Measurements from ENCODE around the gene CACNG5. TPM values are rescaled to one million over a fixed set of nuclear protein-coding genes. Genes with fewer than 3 reads are reported as not detected.

CACNG5 gene
- total and polyA plus RNA-seq, 2 donors (not counting 1 experiment from before 2014, with no cell fraction given): not detected

GRCh38 chr17:66789961-66790437 lies 44.9 kb upstream of the CACNG5 start:
- H3K4me3 Mint-ChIP-seq: no peak overlapping the region
- no peak overlapping the region for H3K27ac Mint-ChIP-seq
- CTCF ChIA-PET: no interaction called here
- H3K27ac ChIP-seq (ENCODE audit: low read length in 2 of 2): no peak overlapping the region
- H3K36me3 ChIP-seq (replicated peaks in 1 of 2; ENCODE audit: control extremely low read depth in 1 of 2, control insufficient read depth in 1 of 2, extremely low read depth in 1 of 2, insufficient read depth in 2 of 2, low read length in 1 of 2): no peaks in the 10 kb centered on the region
- intact Hi-C loops (cut with micrococcal nuclease): no loop called here
- no peak overlapping the region for H3K4me2 ChIP-seq (replicated peaks; ENCODE audit: low read depth, low read length, poor library complexity, severe bottlenecking)
- H4K20me1 ChIP-seq (ENCODE audit: control insufficient read depth, insufficient read depth, low read length, poor library complexity, severe bottlenecking): no peaks in the 10 kb centered on the region
- no peak overlapping the region for H2AFZ ChIP-seq (ENCODE audit: insufficient read depth, low read depth, low read length, poor library complexity, severe bottlenecking)
- no peak overlapping the region for H3K4me3 ChIP-seq (ENCODE audit: control extremely low read depth in 1 of 5, extremely low read depth in 1 of 5, insufficient read depth in 1 of 5, low read depth in 2 of 5, low read length in 4 of 5)
- POLR2A ChIA-PET: no interaction called here
- TF ChIP-seq EZH2 (IDR thresholded peaks at IDR 0.05; ENCODE audit: borderline replicate concordance, insufficient read depth, low read depth, low read length, poor library complexity, severe bottlenecking) (no peak), CTCF (IDR thresholded peaks at IDR 0.05) (no peak)
- peaks cover 36% of the 10 kb centered on the region for H3K4me1 Mint-ChIP-seq
- H3K9me3 ChIP-seq (ENCODE audit: control extremely low read depth in 1 of 3, control insufficient read depth in 2 of 3, insufficient read depth in 1 of 3, low read length in 2 of 3): peaks cover 0 to 2% (median 0%) of the 10 kb centered on the region in 3 donors
- no peak overlapping the region for H3K9ac ChIP-seq (ENCODE audit: low read length)
- WGBS (ENCODE audit: insufficient coverage): 7% methylated on average over 3 of the region's 7 CpGs
- peaks cover 0 to 16% (median 6%) of the 10 kb centered on the region in 4 experiments for H3K27me3 ChIP-seq (replicated peaks in 1 of 4; ENCODE audit: control extremely low read depth in 1 of 4, control insufficient read depth in 3 of 4, insufficient read depth in 4 of 4, low read length in 3 of 4)
- H3K27me3 Mint-ChIP-seq: peaks cover 15% of the 10 kb centered on the region
- peaks cover 12 to 30% of the 10 kb centered on the region in 2 donors for H3K4me1 ChIP-seq (ENCODE audit: control insufficient read depth in 2 of 2, insufficient read depth in 2 of 2, low read length in 2 of 2)
- ATAC-seq (ENCODE audit: low read depth) (no peak), DNase-seq (no peak)
- H3K79me2 ChIP-seq (ENCODE audit: control insufficient read depth, insufficient read depth, low read length): no peaks in the 10 kb centered on the region
- no peaks in the 10 kb centered on the region for H3K9me3 Mint-ChIP-seq (ENCODE audit: insufficient read depth)

DNA sequence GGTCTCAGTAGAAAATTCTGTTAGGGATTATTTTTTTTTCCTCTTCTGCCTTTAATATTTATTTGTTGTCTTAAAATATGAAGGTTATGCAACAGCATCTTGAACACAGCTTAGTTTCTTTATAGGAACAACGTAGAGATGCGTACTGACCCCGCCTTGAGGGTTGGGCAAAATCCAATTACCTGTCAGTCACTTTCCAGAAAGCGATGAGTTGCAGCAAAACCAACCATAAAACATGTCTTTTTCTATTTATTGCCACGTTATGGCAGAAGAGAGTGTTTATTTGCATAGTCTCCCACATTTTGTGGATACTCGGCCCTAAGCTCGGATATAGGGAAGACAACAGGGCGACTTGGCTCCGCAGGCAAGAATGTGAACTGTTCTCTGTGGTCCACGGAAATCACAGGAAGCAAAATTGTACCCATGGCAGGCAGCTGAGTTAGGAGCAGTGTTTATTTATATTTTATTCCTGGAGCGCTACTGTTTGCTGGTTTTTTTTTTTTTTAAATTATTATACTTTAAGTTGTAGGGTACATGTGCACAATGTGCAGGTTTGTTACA lies 44.3 kb upstream of the CACNG5 start:
- H3K4me3 Mint-ChIP-seq: no peak overlapping the region
- no peak overlapping the region for H3K9ac ChIP-seq (ENCODE audit: low read length)
- H3K27me3 Mint-ChIP-seq: peaks cover 15% of the 10 kb centered on the region
- ChIA-PET POLR2A (no interaction called here), CTCF (no interaction called here)
- H2AFZ ChIP-seq (ENCODE audit: insufficient read depth, low read depth, low read length, poor library complexity, severe bottlenecking): no peak overlapping the region
- 87% methylated on average over 8 of the region's 11 CpGs for WGBS (ENCODE audit: insufficient coverage)
- peaks cover 0 to 2% (median 0%) of the 10 kb centered on the region in 3 donors for H3K9me3 ChIP-seq (ENCODE audit: control extremely low read depth in 1 of 3, control insufficient read depth in 2 of 3, insufficient read depth in 1 of 3, low read length in 2 of 3)
- H3K36me3 ChIP-seq (replicated peaks in 1 of 2; ENCODE audit: control extremely low read depth in 1 of 2, control insufficient read depth in 1 of 2, extremely low read depth in 1 of 2, insufficient read depth in 2 of 2, low read length in 1 of 2): no peaks in the 10 kb centered on the region
- H3K4me1 ChIP-seq (ENCODE audit: control insufficient read depth in 2 of 2, insufficient read depth in 2 of 2, low read length in 2 of 2): peaks cover 12 to 30% of the 10 kb centered on the region in 2 donors
- no peak overlapping the region for H3K4me3 ChIP-seq (ENCODE audit: control extremely low read depth in 1 of 5, extremely low read depth in 1 of 5, insufficient read depth in 1 of 5, low read depth in 2 of 5, low read length in 4 of 5)
- ATAC-seq (ENCODE audit: low read depth) (no peak), DNase-seq (no peak)
- H3K27ac Mint-ChIP-seq: no peak overlapping the region
- peaks cover 36% of the 10 kb centered on the region for H3K4me1 Mint-ChIP-seq
- TF ChIP-seq CTCF (IDR thresholded peaks at IDR 0.05) (no peak), EZH2 (IDR thresholded peaks at IDR 0.05; ENCODE audit: borderline replicate concordance, insufficient read depth, low read depth, low read length, poor library complexity, severe bottlenecking) (no peak)
- peaks cover 0 to 16% (median 6%) of the 10 kb centered on the region in 4 experiments for H3K27me3 ChIP-seq (replicated peaks in 1 of 4; ENCODE audit: control extremely low read depth in 1 of 4, control insufficient read depth in 3 of 4, insufficient read depth in 4 of 4, low read length in 3 of 4)
- H3K27ac ChIP-seq (ENCODE audit: low read length in 2 of 2): no peak overlapping the region
- no peak overlapping the region for H3K4me2 ChIP-seq (replicated peaks; ENCODE audit: low read depth, low read length, poor library complexity, severe bottlenecking)
- intact Hi-C loops (cut with micrococcal nuclease): no loop called here
- H3K9me3 Mint-ChIP-seq (ENCODE audit: insufficient read depth): no peaks in the 10 kb centered on the region
- H3K79me2 ChIP-seq (ENCODE audit: control insufficient read depth, insufficient read depth, low read length): no peaks in the 10 kb centered on the region
- no peaks in the 10 kb centered on the region for H4K20me1 ChIP-seq (ENCODE audit: control insufficient read depth, insufficient read depth, low read length, poor library complexity, severe bottlenecking)
